Prostate gland (tissue), 2 donors: ENCODE results near the gene SPON1. TPM values are rescaled to one million over a fixed set of nuclear protein-coding genes. Genes with fewer than 3 reads are reported as not detected.
"Not testable (repeated sequence)": the region's sequence is repeated elsewhere in the genome, so short reads cannot be mapped to it uniquely, and the experiment has no call there.

ENCODE experiments used
- DNase-seq: peaks from one replicate; pipeline ENCODE4 v3.0.0-alpha.2; 2019; ENCODE audit warnings: low spot score
- H3K27ac ChIP-seq, 2 donors: fragments of 200-600 bp; sonication (generic); 2 replicates each; pipeline ENCODE4 v1.5.1; 2017 to 2019
- H3K27me3 ChIP-seq: fragments of 200-600 bp; sonication (generic); replicated peaks from 2 replicates; pipeline ENCODE4 v1.5.1; 2019; ENCODE audit not compliant: insufficient read depth
- H3K36me3 ChIP-seq, 2 donors: fragments of 200-600 bp; sonication (generic); 1 replicate in 1 of 2; 2 replicates in 1 of 2; pipeline versions ENCODE4 v1.5.1 to v1.8.1; 2017 to 2019
- H3K4me1 ChIP-seq: fragments of 200-600 bp; sonication (generic); replicated peaks from 2 replicates; pipeline ENCODE4 v1.5.1; 2019
- H3K4me3 ChIP-seq, 2 donors: fragments of 200-600 bp; sonication (generic); 2 replicates each; pipeline ENCODE4 v1.5.1; 2017 to 2019
- H3K9me3 ChIP-seq: fragments of 200-600 bp; sonication (generic); 2 replicates; pipeline ENCODE4 v1.5.1; 2017
- CTCF ChIP-seq, 4 experiments: fragments of 200-600 bp in 2 of 4; fragments of 450-650 bp in 2 of 4; sonication (generic) in 2 of 4; IDR thresholded peaks; 1 replicate in 3 of 4; 2 replicates in 1 of 4; pipeline ENCODE4 v1.5.1; 2016 to 2019; ENCODE audit warnings: antibody characterized with exemption in 4 of 4, mild to moderate bottlenecking in 2 of 4, moderate library complexity in 2 of 4
- POLR2A ChIP-seq: fragments of 450-650 bp; IDR thresholded peaks from one replicate; pipeline ENCODE4 v1.6.1; 2016; ENCODE audit warnings: antibody characterized with exemption, mild to moderate bottlenecking
- POLR2AphosphoS5 ChIP-seq: sonication (generic); formaldehyde crosslinking; IDR thresholded peaks from one replicate; pipeline ENCODE4 v1.6.1; 2017; ENCODE audit warnings: antibody characterized with exemption
- WGBS: methylation state at CpG from one replicate; pipeline ENCODE4 v1.1.5; 2018; 5-methylcytosine and 5-hydroxymethylcytosine counted together
- intact Hi-C: fragments of 100-400 bp; cut with DNase I; formaldehyde crosslinking; loops from one replicate; pipeline ENCODE4 v1.14.2; 2022
- total RNA-seq, 2 donors: library from RNA; depleted of rRNA; stranded (reverse); fragments of >200 nt; gene quantifications; one replicate each; pipeline ENCODE4 v1.1.0, GENCODE V29; 2016

Gene SPON1
- total RNA-seq, 2 donors from 2014 or later: 13.7 to 28.2 TPM

- H3K27ac ChIP-seq, H3K36me3 ChIP-seq, H3K4me1 ChIP-seq, H3K27me3 ChIP-seq, H3K9me3 ChIP-seq, intact Hi-C loops, H3K4me3 ChIP-seq: not testable (repeated sequence)
- 29% methylated on average over 15 of the region's 15 CpGs for WGBS
- TF ChIP-seq POLR2AphosphoS5: peak; percentile 58
- DNase-seq: peak; percentile 60
These were observed 29.8 kb downstream of the SPON1 start for GRCh38 chr11:13992158-13992856.

GRCh38 chr11:13993096-13993765 lies 30.7 kb downstream of the SPON1 start:
- TF ChIP-seq POLR2AphosphoS5 (no peak), CTCF (IDR thresholded peaks at IDR 0.05) (no peak), POLR2A (no peak)
- no peaks in the 10 kb centered on the region for H3K4me1 ChIP-seq
- no peaks in the 10 kb centered on the region for H3K9me3 ChIP-seq
- intact Hi-C loops: no loop called here
- 72% methylated on average over 7 of the region's 7 CpGs for WGBS
- no peak overlapping the region for H3K27ac ChIP-seq
- H3K27me3 ChIP-seq: no peaks in the 10 kb centered on the region
- no peak overlapping the region for H3K4me3 ChIP-seq
- DNase-seq: no peak
- H3K36me3 ChIP-seq: no peaks in the 10 kb centered on the region

- 87% methylated on average over 4 of the region's 4 CpGs for WGBS
- Histone ChIP-seq H3K4me1 (no peaks in the 10 kb centered on the region), H3K27ac (no peak overlapping the region), H3K9me3 (no peaks in the 10 kb centered on the region), H3K36me3 (no peaks in the 10 kb centered on the region), H3K4me3 (no peak overlapping the region), H3K27me3 (peaks cover 2% of the 10 kb centered on the region)
- DNase-seq: no peak
- intact Hi-C loops: no loop called here
- TF ChIP-seq POLR2A (no peak), CTCF (IDR thresholded peaks at IDR 0.05) (no peak), POLR2AphosphoS5 (no peak)
These were observed 35.4 kb downstream of the SPON1 start for GRCh38 chr11:13997881-13998280.

GRCh38 chr11:13999704-14000103 lies 37.2 kb downstream of the SPON1 start:
- intact Hi-C loops: no loop called here
- no peak for DNase-seq
- Histone ChIP-seq H3K27ac (no peak overlapping the region), H3K4me3 (no peak overlapping the region), H3K36me3 (no peaks in the 10 kb centered on the region), H3K9me3 (no peaks in the 10 kb centered on the region), H3K27me3 (peaks cover 2% of the 10 kb centered on the region), H3K4me1 (no peaks in the 10 kb centered on the region)
- no peak for TF ChIP-seq POLR2A
- no peak for TF ChIP-seq POLR2AphosphoS5
- no peak for TF ChIP-seq CTCF (IDR thresholded peaks at IDR 0.05)

- Histone ChIP-seq H3K9me3 (no peaks in the 10 kb centered on the region), H3K27ac (no peak overlapping the region), H3K4me3 (no peak overlapping the region), H3K4me1 (no peaks in the 10 kb centered on the region), H3K36me3 (no peaks in the 10 kb centered on the region), H3K27me3 (peaks cover 2% of the 10 kb centered on the region)
- TF ChIP-seq POLR2A (no peak), POLR2AphosphoS5 (no peak), CTCF (IDR thresholded peaks at IDR 0.05) (no peak)
- DNase-seq: no peak
- WGBS: 95% methylated on average over 2 of the region's 2 CpGs
- intact Hi-C loops: no loop called here
These were observed 39.1 kb downstream of the SPON1 start for GRCh38 chr11:14001597-14001996.
